Activated CD8-positive, alpha-beta memory T cell treated with anti-CD3 and anti-CD28 coated beads, Interleukin-2, amount 50 U/mL, for 48 hours (primary cell): ENCODE measurements around the gene TUBE1.

Source experiments
- DNase-seq: peaks from one replicate; pipeline ENCODE4 v3.0.0-alpha.2; 2020

Gene TUBE1

DNA sequence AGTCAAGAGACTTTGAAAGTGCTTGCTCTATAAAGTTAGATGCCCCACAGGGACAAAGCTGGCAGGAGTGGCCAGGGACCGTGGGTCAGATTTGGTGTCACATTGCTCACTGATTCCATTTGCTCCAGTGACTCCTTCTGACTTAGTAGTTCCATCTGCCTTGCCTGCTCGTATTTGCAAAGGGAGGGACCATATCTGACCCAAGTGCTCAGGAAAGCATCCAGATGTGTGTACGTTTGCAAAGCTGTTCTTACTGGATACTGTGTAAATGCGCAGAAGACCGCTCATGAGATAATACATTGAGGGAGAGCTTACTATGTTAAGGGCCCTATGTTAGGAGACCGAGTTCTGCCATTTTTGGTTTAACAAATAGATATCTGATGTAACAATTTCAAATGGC lies 54.6 kb downstream of the TUBE1 start:
- no peak for DNase-seq

DNA sequence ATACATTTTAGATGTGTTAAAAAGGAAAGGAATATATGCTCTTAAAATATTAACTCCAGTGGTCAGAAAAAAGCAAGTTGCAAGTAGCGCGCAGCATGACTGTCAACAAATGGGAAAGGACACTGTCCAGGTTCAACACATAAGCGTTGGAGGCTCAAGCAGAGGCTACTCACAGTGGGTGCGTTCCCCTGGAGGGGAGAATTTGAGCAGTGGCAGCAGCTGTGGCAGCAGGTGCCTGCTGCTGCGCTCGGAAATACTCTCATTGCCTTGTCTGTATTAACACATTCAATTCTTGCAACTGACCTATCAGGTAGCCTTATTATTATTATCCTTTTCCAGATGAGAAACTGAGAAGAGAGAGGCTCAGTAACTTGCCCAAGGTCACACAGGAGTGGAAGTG lies 55.3 kb downstream of the TUBE1 start:
- DNase-seq, result no peak

GRCh38 chr6:112030961-112031660 lies 56.2 kb downstream of the TUBE1 start:
- no peak for DNase-seq

- DNase-seq, result no peak
Observed at GRCh38 chr6:112030206-112030960, 56.9 kb downstream of the TUBE1 start.

GRCh38 chr6:112029045-112029822 lies 58.0 kb downstream of the TUBE1 start:
- peak; percentile 89 for DNase-seq

GRCh38 chr6:112027942-112028674 lies 59.2 kb downstream of the TUBE1 start:
- no peak for DNase-seq

GRCh38 chr6:112026933-112027332 lies 60.3 kb downstream of the TUBE1 start:
- DNase-seq, result no peak

- DNase-seq, result no peak
Observed at GRCh38 chr6:112024464-112024863, 62.8 kb downstream of the TUBE1 start.

DNA sequence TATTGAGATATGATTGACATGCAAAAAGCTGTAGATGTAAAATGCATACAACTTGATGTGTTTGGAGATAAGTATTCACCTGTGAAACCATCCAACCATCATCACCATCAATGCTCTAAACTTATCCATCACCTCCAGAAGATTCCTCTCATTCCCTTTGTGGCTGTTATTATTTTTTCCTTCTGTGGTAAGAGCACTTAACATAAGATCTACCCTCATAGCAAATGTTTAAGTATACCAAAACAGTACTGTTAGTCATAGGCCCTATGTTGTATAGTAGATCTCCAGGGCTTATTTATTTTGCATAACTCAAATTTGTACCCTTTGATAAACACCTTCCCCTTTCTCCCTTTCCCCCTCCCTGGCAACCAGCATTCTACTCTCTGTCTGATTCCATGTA lies 64.5 kb downstream of the TUBE1 start:
- DNase-seq, result no peak

DNA sequence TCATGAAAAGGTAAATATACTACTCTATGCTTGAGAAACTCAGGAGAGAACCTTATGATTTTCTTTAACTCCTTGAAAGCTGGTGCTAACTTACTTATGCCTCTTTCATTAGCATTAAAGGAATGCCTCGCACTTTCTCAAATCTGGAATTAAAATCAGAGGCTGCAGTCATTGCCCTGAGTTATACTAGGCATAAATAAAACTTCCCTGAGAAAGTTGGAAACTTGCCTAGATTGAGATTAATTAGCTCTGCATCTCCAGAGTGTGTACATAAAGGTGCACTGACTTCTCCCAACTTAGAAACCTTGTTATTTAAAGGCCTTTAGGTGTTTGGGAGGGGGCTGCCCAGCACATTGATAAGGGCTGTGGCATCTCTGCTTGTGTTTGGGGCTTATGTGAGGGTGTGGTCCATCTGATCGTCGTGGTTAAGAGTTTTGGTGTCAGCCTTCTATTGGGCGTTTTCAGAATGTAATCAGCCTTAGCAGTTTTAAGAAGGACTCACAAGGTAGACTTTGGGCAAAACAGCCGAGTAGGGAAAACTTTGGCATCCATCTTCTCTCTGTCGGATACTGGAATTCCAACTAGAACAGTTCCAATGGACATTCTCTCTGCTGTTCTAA lies 65.5 kb downstream of the TUBE1 start:
- DNase-seq, result no peak
